NCI-H2196 treated with DMSO at 0.1 percent for 48 hours (cell line): ENCODE results near the gene XPA.
"Not testable (repeated sequence)": the region's sequence is repeated elsewhere in the genome, so short reads cannot be mapped to it uniquely, and the experiment has no call there.

Source experiments
- DNase-seq: peaks from one replicate; lab custom pipeline; 2025; ENCODE audit not compliant: unreplicated experiment; lab: John Stamatoyannopoulos, UW

Gene XPA

DNA sequence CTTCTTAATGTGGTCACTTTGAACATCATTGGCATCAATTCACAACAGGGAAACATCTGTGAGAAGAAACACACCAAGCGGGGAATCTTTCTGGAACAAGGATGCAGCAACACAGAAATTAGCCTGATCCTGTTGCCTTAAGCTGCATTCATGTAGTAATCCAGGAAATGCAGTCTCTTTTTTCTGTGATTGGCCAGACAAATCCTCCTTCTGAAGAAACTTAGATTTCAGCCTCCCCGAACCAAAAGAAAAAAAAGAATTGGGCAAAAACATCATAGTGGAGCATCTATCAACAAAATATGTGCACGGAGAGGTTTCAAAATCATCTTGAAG is 7.2 kb upstream of the XPA start:
- no peak for DNase-seq

DNA sequence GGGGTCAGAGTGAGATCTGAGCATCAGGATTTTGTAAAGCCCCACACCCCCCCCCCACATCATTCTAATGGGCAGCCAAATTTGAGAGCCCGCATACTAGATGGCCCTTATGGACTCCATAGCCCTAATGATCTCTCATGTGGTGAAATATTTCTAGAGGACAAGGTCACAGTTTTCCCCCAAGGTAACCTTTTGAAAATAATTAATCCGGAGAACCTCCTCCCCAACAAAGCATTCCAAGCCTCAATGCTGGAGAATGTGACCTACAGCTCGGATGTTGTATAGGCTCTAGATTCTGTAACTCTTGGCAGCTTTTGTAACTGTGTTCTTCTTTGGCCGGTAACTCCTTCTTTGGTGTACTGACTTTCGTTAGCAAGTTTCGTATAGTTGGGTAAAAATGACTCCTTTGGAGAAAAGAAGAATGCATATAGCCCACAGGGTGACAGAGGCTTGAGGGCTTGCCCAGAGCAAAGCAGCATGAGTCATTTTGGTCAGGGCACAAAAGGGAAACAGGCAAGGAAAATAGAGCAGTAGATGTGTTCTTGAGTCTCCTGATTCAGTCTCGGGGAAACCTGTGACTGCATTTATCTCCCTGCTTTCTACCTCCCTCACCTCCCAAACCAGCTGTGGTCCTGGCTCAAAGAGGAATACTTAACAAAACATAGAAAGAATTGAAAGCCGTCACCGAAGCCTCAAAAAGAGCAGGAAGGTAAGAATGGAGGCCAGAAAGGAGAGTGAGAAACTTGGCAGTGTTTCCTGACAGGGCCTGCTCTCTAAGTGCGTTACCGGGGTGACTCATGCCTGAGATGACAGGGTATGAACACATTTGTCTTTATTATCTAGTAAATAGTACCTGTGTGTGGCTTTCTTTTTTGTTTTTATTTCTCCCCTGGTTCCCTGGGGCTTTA is 6.6 kb upstream of the XPA start:
- no peak for DNase-seq

DNA sequence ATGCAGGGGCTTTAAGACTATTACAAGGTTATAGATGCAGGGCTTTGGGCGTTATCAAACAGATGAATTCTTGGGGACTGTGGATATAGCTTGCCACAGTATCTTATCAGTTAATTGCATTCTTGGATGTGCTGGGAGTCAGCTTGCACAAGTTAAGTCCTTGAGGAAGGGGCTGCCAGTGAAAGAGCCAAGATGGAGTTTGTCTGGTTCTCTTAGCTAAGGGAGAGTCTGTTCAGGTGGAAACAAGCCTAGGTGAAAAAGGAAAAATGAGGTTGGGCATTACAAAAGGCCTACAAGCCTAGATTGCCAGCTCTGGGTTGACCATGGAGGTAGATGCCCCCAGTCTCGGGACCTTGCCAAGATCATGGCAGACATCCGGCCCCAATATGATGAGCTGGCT is 2.7 kb upstream of the XPA start:
- DNase-seq: not testable (repeated sequence)

DNA sequence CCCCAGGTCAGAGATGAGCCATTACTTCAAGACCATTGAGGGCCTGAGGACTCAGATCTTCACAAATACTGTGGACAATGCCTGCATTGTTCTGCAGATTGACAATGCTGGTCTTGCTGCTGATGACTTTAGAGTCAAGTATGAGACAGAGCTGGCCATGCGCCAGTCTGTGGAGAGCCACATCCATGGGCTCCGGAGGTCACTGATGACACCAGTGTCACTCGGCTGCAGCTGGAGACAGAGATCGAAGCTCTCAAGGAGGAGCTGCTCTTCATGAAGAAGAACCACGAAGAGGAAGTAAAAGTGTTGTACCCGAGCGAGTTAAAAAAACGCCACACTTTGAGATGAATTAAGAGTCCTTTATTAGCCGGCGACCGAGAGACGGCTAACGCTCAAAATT is 2.1 kb upstream of the XPA start:
- not testable (repeated sequence) for DNase-seq

DNA sequence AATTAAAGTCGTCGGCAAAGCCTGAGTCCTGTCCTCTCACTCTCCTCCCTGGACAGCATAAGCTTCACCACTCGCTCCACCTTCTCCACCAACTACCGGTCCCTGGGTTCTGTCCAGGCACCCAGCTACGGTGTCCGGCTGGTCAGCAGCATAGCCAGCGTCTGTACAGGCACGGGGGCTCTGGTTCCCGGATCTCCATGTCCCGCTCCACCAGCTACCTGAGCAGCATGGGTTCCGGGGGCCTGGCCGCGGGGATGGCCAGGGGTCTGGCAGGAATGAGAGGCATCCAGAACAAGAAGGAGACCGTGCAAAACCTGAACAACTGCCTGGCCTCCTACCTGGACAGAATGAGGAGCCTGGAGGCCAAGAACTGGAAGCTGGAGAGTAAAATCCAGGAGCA is 1.7 kb upstream of the XPA start:
- DNase-seq: no peak

DNA sequence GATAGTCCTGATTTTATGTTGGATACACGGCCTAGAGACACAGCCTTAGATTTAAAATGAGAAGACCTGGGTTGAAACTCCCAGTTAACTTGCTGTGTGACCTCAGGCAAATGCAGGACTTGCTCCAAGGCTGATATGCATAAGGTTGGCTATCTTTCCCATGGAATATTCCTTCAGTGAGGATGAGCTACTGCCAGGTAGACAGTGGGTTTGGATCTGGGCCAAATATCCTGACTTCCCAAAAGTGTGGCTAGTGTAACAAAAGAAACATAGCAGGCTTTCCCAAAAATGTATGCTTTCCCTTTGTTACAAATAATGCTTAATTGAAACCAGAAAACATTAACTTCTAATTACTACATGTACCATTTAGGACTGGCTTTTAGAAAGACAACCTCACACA is 697 bp upstream of the XPA start:
- no peak for DNase-seq

DNA sequence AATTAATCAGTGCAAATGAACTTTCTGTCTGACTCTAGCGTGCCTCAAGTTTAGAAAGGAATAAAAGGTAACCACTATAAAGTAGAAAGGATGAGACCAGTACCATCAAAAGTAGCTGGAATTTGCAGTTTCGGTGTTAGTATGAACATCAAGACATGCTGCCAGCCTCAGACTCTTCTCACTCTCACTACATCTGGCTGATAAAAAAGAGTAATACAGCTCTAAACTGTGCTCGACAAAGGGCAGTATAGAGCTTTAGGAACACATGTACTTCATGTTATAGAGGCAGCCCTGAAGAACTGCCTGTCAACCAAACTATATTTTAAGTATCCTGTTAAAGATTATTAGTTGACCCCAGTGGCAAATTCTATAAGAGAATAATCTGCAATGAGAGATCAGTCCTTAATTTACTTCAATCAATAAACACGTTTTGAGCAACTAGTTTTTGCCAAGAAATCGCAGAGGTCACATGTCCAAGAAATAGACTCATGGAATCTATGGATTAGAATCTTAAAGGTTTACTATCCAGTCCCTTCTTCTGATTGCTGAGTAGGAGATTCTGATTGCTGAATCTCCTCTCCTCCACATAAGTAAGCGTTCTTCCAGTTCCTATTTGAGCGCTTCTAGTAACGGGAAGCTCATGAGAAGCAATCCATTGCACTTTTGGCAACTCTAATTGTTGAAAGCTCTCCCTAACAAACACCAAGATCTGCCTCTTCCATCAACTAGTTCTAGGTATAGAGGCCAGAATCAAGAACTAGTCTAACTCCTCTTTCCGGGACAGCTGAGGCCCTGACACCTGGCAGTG is 941 bp downstream of the XPA start:
- DNase-seq: no peak

DNA sequence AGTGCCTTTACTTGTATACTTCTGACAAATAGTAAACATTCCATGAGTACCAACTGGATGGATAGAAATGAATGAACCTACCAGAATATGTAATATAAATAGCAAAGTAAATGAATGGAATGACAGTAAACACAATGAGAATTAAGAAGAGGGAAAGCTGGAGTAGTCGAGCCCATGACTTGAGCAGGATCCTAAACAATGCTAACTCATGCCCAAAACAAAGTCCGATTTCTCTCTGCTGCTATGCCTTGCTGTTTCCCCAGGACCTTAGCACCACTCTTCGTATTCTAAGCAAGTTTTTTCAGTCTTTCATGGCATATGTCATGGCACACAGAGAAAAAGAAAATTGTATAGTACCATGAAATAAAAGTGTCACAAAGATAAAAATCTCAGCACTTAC is 1.8 kb downstream of the XPA start:
- DNase-seq: no peak

DNA sequence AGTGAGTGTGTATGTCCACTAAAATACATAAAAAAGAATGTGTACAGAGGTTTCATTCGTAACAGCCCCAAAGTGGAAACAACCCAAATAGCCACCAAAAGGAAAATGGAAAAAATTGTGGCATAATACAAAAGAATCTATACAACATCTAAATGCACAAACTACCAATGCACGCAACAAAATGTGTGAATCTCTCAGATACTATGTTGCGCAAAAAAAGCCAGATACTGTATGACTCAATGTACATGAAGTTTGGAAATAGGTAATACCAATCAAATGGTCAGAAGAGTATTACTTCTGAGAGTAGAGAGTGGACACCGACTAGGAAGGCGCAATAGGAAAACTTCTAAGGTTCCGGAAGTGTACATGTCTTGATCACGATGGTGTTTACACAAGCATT is 2.4 kb downstream of the XPA start:
- no peak for DNase-seq

DNA sequence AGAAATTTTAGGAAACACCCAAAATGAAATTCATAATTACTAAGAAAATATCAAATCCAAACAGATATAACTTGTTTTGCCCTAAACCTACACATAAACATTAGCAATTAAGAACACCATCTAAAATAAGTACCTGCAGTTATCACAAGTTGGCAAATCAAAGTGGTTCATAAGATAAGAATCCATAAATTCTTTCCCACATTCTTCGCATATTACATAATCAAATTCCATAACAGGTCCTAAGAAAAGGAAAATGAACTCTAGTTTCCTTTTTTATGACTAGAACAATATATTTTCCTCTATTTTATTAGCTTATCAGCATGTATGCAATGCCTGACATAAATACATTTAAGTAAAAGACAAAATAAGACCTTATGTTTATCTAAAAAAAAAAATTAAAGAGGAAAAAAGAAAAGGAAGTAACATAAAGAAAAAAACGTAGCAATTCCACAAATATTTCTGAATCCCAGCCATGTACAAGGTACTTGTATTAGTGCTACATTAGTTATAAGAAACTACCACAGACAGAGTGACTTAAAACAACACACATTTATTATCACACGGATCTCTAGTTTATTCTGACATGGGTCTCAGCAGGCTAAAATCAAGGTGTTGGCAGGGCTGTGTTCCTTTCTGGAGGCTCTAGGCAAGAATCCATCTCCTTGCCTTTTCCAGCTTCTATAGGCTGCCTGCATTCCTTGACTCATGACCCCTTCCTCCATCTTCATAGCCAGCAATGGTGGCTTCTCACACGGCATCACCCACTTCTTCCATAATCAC is 7.5 kb downstream of the XPA start:
- no peak for DNase-seq

DNA sequence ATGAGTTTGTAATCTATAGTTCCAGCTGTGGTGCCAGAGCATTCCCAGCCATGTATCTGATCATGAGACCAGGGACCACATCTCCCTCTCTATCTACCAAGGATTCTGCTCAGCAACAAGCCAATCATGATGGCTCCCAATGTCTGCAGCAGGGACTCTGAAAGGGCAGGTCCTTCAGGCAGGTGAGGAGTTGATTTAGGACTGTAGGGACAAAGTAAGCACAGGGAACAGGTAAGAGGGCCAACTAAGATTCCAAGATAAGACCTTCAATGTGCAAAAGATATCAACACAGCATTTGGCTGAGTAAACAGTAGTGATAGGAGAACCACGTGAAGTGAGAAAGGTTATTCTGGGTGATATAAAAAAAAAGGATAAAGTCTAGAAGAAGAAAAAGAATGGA is 8.5 kb downstream of the XPA start:
- DNase-seq: no peak

DNA sequence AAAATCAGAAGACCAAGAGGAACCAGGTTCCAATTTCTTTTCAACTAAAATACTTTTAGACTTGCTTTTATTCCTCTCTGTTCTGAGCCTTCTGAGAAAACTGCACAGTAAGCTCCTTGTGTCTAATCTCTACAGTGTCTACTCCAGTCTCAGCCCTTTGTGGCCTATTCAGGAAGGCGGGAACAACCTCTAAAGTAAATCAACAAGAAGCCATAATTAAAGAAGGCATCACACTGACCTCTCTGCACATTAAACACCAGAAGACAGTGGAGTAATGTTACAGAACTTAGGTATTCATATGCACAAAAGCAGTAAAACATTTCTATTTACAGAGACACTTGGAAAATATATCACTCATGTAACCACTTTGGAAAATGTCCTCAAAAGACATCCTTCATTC is 14.9 kb downstream of the XPA start:
- no peak for DNase-seq

DNA sequence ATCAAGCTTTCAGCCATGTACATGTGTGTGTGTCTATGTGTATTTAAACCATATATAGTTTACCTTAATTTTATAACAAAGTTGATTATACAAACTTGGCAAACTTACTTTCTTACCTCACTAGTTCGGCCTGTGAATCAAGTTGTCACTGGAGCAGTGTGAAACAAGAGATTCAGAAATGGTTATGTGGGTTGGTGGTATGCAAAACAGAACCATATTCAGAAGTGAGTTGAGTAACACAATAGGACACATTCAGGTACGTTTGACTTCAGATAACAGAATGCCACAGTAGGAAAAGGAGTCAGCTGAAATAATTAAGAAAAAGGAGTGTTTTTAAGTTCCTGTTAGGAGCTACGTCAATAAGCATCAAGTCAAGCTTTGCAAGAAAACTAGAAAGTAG is 21.5 kb downstream of the XPA start:
- DNase-seq: no peak

DNA sequence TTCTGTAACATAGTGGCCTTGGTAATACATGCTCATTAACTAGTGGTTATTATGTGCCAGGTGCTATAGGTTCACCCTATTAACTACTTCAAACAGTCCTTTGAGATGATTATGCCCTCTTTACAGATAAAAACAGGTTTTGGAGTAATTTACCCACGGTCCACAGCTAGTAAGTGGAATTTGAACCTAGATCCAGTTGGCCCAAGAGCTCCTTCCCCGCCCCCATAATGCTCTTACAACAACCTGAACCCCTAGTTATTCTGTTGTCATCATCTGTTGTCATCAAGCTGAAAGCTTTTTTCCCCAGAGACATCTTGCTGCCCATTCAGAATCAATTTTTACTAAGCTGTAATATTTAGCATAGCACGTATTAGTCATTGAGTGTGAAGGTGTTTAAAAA is 23.2 kb downstream of the XPA start:
- no peak for DNase-seq

DNA sequence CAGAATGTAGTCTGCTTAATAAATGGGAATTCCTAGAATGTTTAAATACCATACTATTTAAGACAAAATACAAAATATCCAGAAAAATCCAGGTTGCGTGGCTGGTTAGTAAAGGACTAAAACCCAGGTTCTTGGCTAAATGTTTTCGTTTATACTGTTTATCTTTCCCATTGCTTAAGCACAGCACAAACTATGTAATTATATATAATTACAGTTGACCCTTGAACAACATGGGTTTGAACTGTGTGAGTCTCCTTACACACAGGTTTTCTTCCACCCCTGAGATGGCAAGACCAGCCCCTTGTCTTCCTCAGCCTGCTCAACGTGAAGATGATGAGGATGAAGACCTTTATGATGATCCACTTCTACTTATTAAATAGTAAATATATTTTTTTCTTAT is 24.7 kb downstream of the XPA start:
- no peak for DNase-seq

DNA sequence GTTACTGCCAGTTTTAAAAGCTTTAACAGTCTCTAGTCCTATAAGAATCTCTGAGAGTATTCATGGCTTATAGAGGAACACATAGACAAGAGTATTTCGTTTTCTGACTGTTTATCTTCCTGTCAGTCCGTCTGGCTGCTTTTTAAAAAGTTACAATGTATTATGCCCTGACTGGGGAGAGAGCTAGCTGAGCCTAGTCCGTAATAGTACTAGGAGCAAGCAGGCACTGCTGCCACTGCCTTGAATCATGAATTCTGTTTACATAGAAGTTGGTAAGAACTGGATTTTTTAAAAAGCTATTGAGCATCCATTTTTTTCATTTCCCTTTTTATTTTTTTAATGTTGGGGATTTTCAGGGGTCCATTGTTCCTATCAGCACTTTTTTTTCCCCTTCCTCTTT is 26.6 kb downstream of the XPA start:
- no peak for DNase-seq

DNA sequence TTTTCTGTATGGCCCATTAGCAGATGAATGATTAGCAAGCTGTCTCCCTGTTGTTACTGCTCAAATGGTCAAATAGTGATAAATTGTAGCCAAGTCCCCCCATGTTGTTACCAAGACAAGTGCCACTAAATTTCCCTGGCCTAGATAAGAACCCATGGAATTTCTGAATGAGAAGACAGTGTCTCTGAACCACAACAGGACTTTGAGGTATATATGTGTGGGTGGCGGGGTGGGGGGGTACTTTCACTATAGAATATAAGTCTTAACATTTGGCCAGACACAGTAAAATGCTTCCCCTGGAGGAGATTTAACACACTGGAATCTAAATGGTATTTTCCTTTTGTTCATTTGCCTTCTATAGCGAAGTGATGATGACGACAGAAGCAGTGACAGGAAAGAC is 28.7 kb downstream of the XPA start:
- no peak for DNase-seq

DNA sequence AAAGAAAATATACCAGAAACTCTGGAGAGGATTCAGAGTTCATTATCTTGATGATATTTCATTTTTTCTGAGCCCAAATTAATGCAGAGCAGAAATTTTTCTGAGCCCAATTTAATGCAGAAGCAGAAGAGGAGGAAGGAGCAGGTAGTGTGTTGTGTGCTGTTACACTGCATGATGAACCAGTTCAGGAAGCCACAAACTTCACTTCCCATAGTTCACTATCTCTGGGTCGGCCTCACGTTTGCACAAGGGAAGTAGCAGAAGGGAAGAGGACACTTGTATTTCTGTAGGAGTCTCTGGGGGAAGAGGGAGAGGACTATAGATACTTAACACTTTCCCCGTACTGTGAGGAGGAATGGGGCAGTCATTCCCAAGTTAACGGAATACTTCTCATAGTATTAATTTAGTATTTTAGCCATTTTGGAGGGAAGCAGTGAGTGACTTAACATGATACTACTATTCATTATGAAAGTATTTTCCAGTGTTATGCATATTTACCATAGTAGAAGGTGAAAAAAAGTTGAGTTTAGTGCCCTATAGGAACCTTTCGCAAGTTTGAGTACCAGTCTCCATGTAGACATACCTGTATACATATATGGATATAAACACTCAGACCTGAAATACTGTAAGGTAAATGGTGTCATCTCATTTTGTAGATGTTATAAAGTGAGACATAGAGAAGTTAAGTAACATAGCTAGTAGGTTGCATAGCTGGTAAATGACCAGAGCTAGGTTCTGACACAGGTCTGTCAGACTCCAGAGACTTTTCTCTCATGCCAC is 30.0 kb downstream of the XPA start:
- DNase-seq: no peak

DNA sequence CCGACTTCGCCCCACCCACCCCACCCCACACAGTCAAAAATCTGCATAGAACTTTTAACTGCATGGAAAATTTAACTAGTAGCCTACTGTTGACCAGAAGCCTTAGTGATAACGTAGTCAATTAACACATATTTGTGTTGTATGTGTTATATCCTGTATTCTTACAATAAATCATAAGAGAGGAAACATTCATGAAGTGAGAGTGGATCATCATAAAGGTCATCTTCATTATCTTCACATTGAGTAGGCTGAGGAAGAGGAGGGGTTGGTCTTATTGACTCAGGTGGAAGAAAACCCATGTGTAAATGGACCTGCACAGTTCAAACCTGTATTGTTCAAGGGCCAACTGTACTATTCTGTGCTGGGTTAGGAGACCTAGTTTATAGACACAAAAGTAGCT is 31.4 kb downstream of the XPA start:
- no peak for DNase-seq

DNA sequence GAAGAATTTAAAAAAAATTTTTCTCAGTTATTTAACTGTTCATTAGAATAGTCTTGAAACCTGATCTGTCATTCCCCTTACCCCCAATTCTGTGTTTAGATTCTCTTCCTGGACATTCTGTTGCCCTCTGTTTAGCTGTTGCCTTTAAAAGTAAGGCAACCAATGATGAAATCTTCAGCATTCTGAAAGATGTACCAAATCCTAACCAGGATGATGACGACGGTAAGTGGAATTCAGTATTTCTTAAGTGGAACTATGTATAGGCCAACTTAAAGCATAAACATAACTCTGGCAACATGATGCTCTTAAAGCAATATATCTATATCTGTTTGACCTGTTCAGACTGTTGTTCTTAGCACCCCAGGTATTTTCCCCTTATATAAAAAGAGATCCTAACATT is 36.3 kb downstream of the XPA start:
- DNase-seq: no peak

DNA sequence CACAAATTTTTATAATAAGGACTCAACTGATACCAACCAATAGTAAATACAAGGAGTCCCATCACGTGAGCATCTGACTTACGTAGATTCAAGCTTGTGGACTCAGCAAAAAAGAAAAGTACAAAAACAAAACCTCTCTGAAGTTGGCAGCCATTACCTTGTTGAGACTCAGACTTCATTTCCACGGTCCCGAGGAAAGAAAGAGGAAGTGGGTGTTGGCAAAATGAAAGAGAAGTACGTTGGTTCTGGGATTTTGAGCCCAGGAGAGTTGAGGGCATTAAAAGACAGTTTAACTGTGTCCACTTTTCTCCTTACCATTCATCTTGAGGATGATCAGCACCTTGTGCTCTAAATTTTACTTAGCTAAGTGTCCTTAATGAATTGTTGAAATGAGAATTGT is 36.8 kb downstream of the XPA start:
- no peak for DNase-seq
